HG03439 (cell line): ENCODE data around the gene THAP4.
"Not testable (repeated sequence)": the region's sequence is repeated elsewhere in the genome, so short reads cannot be mapped to it uniquely, and the experiment has no call there.

Experiments used
- ATAC-seq: cut with Tn5 transposase; IDR thresholded peaks from one replicate; pipeline ENCODE4 v1.9.1; 2021; ENCODE audit warnings: mild to moderate bottlenecking, moderate library complexity; ENCODE audit not compliant: unreplicated experiment

Gene THAP4

GRCh38 chr2:241590496-241591455, 46.2 kb downstream of the THAP4 start:
- not testable (repeated sequence) for ATAC-seq

GRCh38 chr2:241589863-241590262, 47.1 kb downstream of the THAP4 start:
- ATAC-seq, result not testable (repeated sequence)

DNA sequence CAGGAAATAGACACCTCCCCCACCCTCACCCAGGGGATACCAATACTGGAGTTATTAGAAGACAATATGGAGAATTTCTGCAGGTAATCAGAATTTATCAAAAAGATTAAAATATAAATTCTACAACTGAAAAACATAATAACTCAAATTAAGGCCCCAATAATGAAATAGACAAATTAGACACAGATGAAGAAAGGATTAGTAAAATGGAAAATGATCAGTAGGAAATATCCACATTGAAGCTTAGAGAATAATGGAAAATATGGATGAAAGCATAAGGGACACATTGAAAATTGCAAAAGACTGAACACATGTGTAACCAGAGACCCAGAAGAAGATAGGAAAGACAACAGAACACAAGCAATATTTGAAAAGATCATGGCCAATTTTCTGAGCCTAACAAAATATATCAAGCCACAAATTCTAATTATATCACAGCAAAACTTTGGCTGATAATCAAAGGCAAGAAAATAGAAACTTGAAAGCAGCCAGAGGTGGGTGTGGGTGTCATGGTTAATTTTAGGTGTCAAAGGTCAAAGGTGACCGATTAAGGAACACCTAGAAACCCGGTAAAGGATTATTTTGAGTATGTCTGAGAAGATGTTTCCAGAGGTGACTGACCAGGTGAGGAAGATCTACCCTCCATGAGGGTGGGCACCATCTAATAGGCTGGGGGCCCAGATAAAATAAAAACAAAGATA, 50.2 kb downstream of the THAP4 start:
- ATAC-seq, result no peak

GRCh38 chr2:241584436-241584835, 52.5 kb downstream of the THAP4 start:
- ATAC-seq, result no peak

- ATAC-seq, result no peak
These were observed 54.2 kb downstream of the THAP4 start for GRCh38 chr2:241582806-241583205.

GRCh38 chr2:241582328-241582727, 54.6 kb downstream of the THAP4 start:
- no peak for ATAC-seq

GRCh38 chr2:241579281-241579680, 57.7 kb downstream of the THAP4 start:
- ATAC-seq, result no peak

- ATAC-seq, result no peak
These were observed 59.4 kb downstream of the THAP4 start for GRCh38 chr2:241577413-241578122.

DNA sequence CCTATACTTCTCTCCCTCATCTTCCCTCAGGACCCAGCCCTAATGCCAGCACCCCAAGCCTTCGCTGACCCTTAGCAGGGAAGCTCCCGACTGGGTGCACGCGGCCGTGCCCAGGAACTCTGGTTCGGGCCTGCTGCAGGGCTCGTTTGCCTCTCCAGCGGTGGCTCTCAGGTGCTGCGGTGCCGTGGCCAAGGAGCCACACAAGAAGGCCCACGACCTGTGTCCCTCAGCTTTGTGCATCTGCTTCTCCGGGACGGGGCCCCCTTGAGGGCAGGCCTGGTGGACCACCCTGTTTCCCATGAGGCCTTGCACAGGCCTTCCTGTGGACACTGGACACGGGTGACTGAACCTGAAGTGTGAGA, 60.7 kb downstream of the THAP4 start:
- no peak for ATAC-seq

GRCh38 chr2:241575624-241576292, 61.2 kb downstream of the THAP4 start:
- ATAC-seq, result no peak

DNA sequence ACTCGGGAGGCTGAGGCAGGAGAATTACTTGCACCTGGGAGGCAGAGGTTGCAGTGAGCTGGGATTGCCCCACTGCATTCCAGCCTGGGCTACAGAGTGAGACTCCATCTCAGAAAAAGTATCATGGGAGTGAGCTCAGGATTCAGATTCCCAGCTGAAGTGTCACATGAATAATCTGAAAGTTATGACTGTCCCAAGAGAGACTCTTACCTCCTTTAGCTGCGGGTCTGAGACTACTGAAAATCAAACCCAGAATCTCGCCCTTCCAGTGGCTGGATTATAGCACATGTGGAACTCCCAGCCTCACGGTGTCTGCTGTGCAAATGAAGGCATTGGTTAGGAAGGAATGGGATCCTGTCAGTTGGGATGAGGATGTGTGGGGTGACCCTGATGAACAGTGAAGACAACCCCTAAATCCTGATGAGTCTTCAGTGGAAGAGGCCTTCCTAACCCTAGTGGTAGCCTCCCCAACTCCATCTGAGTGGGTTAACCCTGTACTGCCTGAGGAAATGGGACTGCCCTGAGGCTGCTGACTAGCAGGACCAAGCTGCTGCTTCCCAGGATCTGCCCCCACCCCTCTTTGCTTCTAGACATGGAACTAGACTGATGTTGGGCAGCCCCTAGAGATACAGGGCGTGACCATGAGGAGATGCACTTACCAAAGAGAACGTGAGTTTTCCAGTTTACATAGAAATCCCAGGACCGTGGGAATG, 61.9 kb downstream of the THAP4 start:
- no peak for ATAC-seq

DNA sequence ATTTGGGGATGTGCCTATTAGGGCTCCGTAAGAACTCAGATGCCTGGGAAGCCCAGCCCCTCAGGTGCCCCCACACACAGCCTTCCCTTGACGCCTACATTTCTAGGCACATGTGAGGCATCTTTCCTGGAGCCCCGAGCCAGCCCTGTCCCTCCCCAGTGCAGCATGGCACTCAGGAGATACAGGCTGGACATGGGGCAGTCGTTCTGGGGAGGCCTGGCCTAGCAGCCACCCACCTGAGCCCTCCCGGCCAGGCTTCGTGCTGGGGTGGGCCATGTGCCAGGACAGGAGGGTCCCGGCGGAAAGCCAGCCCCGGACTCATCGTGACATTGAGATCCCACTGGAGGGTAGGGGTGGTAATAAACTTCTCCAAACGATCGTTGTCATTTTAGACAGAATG, 63.2 kb downstream of the THAP4 start:
- no peak for ATAC-seq

GRCh38 chr2:241572915-241573651, 63.9 kb downstream of the THAP4 start:
- not testable (repeated sequence) for ATAC-seq

DNA sequence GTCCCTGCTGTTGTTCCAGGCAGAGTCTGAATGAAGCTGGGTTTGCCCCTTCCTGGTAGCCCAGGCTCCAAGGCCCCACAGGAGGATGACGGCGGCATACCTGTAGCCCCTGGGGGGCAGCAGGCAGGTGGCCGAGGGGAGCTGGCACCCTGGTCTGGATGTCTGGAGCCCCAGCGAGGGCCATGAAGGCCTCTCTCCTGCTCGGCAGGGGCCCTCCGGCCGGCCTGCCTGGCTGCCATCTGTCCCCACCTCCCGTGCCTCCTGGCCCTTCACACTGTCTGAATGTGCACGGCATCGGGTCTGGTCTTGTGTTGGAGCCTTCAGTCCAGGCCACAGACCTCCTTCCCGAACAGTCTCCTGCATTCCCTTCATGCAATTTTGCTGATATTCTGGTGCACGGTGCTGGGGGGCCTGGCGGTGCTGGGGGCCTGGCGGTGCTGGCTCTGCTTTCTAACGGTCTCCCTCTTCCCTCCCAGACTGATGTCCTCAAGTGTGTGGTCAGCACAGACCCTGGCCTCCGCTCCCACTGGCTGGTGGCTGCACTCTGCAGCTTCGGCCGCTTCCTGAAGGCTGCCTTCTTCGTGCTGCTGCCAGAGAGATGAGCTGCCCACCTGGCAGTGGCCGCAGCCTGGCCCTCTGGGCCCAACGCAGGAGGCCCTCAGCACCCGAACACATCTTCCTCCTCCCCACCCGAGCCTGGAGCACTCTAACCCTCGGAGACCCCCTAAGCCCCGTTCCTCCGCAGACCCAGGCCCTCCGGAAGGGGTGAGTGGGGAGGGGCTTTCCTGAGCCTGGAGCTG, 64.9 kb downstream of the THAP4 start:
- ATAC-seq, result no peak

- ATAC-seq, result no peak
These were observed 65.9 kb downstream of the THAP4 start for GRCh38 chr2:241570961-241571581.

DNA sequence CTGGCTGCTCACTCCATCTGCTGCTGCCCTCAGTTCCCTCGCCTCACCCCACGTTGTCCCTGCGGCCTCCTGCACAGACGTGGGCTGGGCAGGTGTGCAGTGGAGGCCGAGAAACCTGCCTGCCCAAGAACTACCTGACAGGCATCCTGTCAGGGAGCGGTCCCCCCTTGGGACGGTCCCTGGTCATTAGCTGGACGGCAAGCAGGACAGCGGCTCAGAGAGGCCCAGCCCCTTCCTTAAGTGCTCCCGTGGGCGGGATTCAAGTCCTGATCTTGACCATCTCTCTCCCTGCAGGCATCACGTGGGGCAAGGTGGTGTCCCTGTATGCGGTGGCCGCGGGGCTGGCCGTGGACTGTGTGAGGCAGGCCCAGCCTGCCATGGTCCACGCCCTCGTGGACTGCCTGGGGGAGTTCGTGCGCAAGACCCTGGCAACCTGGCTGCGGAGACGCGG, 67.1 kb downstream of the THAP4 start:
- ATAC-seq, result no peak

DNA sequence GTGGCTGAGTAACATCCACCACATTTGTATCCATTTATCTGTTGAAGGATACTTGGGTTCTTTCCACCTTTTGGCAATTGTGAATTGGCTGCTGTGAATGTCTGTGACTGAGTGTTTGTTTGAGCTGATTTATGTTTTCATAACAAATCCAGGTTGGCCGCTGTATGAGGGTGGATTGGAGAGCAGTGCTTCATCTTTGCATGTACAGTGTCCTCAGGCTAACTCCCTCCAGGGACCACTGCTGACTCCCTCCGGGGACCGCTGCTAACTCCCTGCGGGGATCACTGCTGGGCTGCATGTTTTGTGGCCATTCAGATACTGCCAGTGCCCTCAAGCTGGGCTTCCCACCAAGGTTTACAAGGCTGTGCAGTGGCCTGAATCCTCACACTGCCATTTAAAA, 68.2 kb downstream of the THAP4 start:
- ATAC-seq, result no peak

- ATAC-seq, result no peak
These were observed 69.2 kb downstream of the THAP4 start for GRCh38 chr2:241567776-241568175.
